Measurements from ENCODE around the gene KDM2A. TPM values are rescaled to one million over a fixed set of nuclear protein-coding genes. Genes with fewer than 3 reads are reported as not detected.

The KDM2A gene
- total and polyA plus RNA-seq, 2 of the 13 experiments (the other 11 are each of a cell fraction or from before 2014, with no cell fraction given) = 31.3 to 31.4 TPM

DNA sequence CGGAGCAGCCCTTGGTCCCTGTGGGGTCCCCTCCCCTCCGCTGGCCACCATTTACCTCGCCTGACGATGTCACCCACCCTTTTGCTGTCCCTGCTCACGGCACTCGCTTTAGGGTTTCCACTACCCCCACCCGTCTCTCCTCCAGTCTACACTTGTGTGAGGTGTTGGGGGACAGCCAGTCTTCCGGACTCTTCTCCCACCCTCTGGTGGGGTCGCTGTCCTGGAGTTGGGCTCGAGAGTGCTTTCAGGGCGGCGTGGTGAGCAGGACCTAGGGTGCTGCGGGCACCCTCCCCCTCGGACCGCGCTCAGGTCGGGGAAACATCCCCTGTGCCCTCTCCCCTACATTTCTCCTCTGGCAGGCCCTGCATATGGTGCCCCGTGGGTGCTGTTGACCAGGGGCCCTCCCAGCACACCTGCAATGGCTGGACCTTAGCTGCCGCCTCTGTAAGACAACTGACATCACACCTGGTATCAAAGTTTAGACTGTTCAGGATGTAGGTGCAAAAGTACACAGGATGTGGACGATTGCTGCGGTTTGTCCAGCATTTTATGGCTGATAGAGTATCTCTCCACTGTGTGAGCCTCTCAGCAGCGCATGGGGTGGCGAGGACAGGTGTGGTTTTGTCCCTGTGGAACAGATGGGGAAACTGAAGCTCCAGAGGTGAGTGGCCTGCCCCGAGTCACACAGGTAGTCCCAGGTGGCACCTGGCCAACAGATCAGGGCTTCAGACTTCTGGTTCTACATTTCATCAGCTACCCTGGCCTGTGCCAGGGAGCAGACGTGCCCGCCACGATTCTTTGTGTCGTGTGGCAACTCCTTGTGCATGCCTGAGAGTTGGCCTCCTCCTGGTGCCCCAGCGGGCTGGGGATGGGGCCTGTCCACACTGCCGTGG is 148.4 kb downstream of the KDM2A start (continued):
- TF ChIP-seq, protein P1, sequence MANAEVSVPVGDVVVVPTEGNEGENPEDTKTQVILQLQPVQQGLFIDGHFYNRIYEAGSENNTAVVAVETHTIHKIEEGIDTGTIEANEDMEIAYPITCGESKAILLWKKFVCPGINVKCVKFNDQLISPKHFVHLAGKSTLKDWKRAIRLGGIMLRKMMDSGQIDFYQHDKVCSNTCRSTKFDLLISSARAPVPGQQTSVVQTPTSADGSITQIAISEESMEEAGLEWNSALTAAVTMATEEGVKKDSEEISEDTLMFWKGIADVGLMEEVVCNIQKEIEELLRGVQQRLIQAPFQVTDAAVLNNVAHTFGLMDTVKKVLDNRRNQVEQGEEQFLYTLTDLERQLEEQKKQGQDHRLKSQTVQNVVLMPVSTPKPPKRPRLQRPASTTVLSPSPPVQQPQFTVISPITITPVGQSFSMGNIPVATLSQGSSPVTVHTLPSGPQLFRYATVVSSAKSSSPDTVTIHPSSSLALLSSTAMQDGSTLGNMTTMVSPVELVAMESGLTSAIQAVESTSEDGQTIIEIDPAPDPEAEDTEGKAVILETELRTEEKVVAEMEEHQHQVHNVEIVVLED (CRISPR knock-in tag; IDR thresholded peaks at IDR 0.05; ENCODE audit: borderline replicate concordance) = peak; percentile 25; the same call in 1 of the 2 replicates
- TF ChIP-seq SAFB2 (CRISPR knock-in tag; IDR thresholded peaks at IDR 0.05; ENCODE audit: borderline replicate concordance, low read depth) (0 out of 2 replicates have a peak, but pooled peaks have one; percentile 23), RXRB (CRISPR knock-in tag; IDR thresholded peaks at IDR 0.05; ENCODE audit: borderline replicate concordance) (peak; percentile 52; the same call in 1 of the 2 replicates), ATF7-NPFF (CRISPR knock-in tag; IDR thresholded peaks at IDR 0.05; ENCODE audit: low read depth) (0 out of 2 replicates have a peak, but pooled peaks have one; percentile 10), ZNF670 (CRISPR knock-in tag; IDR thresholded peaks at IDR 0.05; ENCODE audit: borderline replicate concordance) (no peak), ETV5 (CRISPR knock-in tag; IDR thresholded peaks at IDR 0.05; ENCODE audit: borderline replicate concordance) (peak; percentile 94), ZNF546 (CRISPR knock-in tag; conservative IDR thresholded peaks at IDR 0.05) (0 out of 2 replicates have a peak, but pooled peaks have one; percentile 73), ZNF451 (CRISPR knock-in tag; IDR thresholded peaks at IDR 0.05) (peak; percentile 50; the same call in 1 of the 2 replicates), SOX13 (IDR thresholded peaks at IDR 0.05) (no peak), SOX13 (CRISPR knock-in tag; conservative IDR thresholded peaks at IDR 0.05 in 1 of 2, IDR thresholded peaks at IDR 0.05 in 1 of 2) (peak in 1 of 2 experiments; percentile 15; a peak in 1 of 4 replicates), SMAD9 (CRISPR knock-in tag; IDR thresholded peaks at IDR 0.05) (peak; percentile 37; the same call in 1 of the 2 replicates)
- TF ChIP-seq, protein P2, sequence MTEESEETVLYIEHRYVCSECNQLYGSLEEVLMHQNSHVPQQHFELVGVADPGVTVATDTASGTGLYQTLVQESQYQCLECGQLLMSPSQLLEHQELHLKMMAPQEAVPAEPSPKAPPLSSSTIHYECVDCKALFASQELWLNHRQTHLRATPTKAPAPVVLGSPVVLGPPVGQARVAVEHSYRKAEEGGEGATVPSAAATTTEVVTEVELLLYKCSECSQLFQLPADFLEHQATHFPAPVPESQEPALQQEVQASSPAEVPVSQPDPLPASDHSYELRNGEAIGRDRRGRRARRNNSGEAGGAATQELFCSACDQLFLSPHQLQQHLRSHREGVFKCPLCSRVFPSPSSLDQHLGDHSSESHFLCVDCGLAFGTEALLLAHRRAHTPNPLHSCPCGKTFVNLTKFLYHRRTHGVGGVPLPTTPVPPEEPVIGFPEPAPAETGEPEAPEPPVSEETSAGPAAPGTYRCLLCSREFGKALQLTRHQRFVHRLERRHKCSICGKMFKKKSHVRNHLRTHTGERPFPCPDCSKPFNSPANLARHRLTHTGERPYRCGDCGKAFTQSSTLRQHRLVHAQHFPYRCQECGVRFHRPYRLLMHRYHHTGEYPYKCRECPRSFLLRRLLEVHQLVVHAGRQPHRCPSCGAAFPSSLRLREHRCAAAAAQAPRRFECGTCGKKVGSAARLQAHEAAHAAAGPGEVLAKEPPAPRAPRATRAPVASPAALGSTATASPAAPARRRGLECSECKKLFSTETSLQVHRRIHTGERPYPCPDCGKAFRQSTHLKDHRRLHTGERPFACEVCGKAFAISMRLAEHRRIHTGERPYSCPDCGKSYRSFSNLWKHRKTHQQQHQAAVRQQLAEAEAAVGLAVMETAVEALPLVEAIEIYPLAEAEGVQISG (CRISPR knock-in tag; IDR thresholded peaks at IDR 0.05) = peak; percentile 21; the same call in 1 of the 2 replicates
- TF ChIP-seq, protein P3, sequence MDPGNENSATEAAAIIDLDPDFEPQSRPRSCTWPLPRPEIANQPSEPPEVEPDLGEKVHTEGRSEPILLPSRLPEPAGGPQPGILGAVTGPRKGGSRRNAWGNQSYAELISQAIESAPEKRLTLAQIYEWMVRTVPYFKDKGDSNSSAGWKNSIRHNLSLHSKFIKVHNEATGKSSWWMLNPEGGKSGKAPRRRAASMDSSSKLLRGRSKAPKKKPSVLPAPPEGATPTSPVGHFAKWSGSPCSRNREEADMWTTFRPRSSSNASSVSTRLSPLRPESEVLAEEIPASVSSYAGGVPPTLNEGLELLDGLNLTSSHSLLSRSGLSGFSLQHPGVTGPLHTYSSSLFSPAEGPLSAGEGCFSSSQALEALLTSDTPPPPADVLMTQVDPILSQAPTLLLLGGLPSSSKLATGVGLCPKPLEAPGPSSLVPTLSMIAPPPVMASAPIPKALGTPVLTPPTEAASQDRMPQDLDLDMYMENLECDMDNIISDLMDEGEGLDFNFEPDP (CRISPR knock-in tag; conservative IDR thresholded peaks at IDR 0.05) = 0 out of 2 replicates have a peak, but pooled peaks have one; percentile 66
- TF ChIP-seq, protein P4, sequence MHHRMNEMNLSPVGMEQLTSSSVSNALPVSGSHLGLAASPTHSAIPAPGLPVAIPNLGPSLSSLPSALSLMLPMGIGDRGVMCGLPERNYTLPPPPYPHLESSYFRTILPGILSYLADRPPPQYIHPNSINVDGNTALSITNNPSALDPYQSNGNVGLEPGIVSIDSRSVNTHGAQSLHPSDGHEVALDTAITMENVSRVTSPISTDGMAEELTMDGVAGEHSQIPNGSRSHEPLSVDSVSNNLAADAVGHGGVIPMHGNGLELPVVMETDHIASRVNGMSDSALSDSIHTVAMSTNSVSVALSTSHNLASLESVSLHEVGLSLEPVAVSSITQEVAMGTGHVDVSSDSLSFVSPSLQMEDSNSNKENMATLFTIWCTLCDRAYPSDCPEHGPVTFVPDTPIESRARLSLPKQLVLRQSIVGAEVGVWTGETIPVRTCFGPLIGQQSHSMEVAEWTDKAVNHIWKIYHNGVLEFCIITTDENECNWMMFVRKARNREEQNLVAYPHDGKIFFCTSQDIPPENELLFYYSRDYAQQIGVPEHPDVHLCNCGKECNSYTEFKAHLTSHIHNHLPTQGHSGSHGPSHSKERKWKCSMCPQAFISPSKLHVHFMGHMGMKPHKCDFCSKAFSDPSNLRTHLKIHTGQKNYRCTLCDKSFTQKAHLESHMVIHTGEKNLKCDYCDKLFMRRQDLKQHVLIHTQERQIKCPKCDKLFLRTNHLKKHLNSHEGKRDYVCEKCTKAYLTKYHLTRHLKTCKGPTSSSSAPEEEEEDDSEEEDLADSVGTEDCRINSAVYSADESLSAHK (CRISPR knock-in tag; IDR thresholded peaks at IDR 0.05; ENCODE audit: borderline replicate concordance) = no peak
- TF ChIP-seq, protein P5, sequence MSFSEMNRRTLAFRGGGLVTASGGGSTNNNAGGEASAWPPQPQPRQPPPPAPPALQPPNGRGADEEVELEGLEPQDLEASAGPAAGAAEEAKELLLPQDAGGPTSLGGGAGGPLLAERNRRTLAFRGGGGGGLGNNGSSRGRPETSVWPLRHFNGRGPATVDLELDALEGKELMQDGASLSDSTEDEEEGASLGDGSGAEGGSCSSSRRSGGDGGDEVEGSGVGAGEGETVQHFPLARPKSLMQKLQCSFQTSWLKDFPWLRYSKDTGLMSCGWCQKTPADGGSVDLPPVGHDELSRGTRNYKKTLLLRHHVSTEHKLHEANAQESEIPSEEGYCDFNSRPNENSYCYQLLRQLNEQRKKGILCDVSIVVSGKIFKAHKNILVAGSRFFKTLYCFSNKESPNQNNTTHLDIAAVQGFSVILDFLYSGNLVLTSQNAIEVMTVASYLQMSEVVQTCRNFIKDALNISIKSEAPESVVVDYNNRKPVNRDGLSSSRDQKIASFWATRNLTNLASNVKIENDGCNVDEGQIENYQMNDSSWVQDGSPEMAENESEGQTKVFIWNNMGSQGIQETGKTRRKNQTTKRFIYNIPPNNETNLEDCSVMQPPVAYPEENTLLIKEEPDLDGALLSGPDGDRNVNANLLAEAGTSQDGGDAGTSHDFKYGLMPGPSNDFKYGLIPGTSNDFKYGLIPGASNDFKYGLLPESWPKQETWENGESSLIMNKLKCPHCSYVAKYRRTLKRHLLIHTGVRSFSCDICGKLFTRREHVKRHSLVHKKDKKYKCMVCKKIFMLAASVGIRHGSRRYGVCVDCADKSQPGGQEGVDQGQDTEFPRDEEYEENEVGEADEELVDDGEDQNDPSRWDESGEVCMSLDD (CRISPR knock-in tag; IDR thresholded peaks at IDR 0.05; ENCODE audit: borderline replicate concordance) = no peak
